H1 (cell line): ENCODE results near the gene TEX22. TPM values are rescaled to one million over a fixed set of nuclear protein-coding genes. Genes with fewer than 3 reads are reported as not detected.

Experiments used
- CTCF ChIA-PET: fragments of 300-600 bp; sonication (Branson Sonifier 250); formaldehyde crosslinking; loops from one replicate; lab custom pipeline; 2021; ENCODE audit not compliant: partially characterized antibody; lab: Charles Lee
- POLR2A ChIA-PET: fragments of 300-600 bp; sonication (Branson Sonifier 250); formaldehyde crosslinking; loops from one replicate; lab custom pipeline; 2021; ENCODE audit warnings: inconsistent platforms; ENCODE audit not compliant: partially characterized antibody; lab: Charles Lee
- DNase-seq, 2 experiments: peaks; one replicate each; pipeline versions ENCODE4 v3.0.0 to v3.0.0-alpha.2; 2010 to 2022; ENCODE audit warnings: low spot score in 2 of 2, low read depth in 1 of 2, mixed read lengths in 1 of 2
- FAIRE-seq: peaks from 2 replicates; lab custom pipeline; 2011; peaks lifted over from hg19 to GRCh38; lab: Jason Lieb, UNC
- H2AFZ ChIP-seq: 2 replicates; pipeline ENCODE4 v1.8.1; 2012; ENCODE audit warnings: low read length, inconsistent platforms
- H2AK5ac ChIP-seq: 2 replicates; pipeline ENCODE4 v1.6.1; 2013; ENCODE audit warnings: low read depth, low read length
- H2BK120ac ChIP-seq: replicated peaks from 2 replicates; pipeline ENCODE3; 2013; ENCODE audit warnings: low read depth, low read length, inconsistent platforms
- H2BK12ac ChIP-seq: 2 replicates; pipeline ENCODE4 v1.6.1; 2013; ENCODE audit warnings: low read depth, low read length
- H2BK15ac ChIP-seq: 2 replicates; pipeline ENCODE4 v1.6.1; 2013; ENCODE audit warnings: low read length
- H2BK20ac ChIP-seq: 2 replicates; pipeline ENCODE4 v1.6.1; 2013; ENCODE audit warnings: low read length
- H2BK5ac ChIP-seq: 2 replicates; pipeline ENCODE4 v1.6.1; 2013; ENCODE audit warnings: low read depth, low read length
- H3K14ac ChIP-seq: 2 replicates; pipeline ENCODE4 v1.6.1; 2013; ENCODE audit warnings: inconsistent platforms; ENCODE audit not compliant: insufficient read length
- H3K18ac ChIP-seq: 2 replicates; pipeline ENCODE4 v1.6.1; 2013; ENCODE audit warnings: low read length; ENCODE audit errors: extremely low read depth
- H3K23ac ChIP-seq: 2 replicates; pipeline ENCODE4 v1.6.1; 2013; ENCODE audit warnings: inconsistent platforms; ENCODE audit not compliant: insufficient read length
- H3K23me2 ChIP-seq: 2 replicates; pipeline ENCODE4 v1.6.1; 2013; ENCODE audit warnings: low read depth, low read length
- H3K27ac ChIP-seq: 2 replicates; pipeline ENCODE4 v1.6.1; 2011; ENCODE audit warnings: low read depth, low read length, inconsistent platforms
- H3K27me3 ChIP-seq, 4 experiments: replicated peaks in 1 of 4; 1 replicate in 1 of 4; 2 replicates in 3 of 4; pipeline versions ENCODE4 v1.6.1 to v1.8.1; 2011 to 2013; ENCODE audit warnings: low read length in 3 of 4, mild to moderate bottlenecking in 3 of 4, inconsistent platforms in 2 of 4, mixed read lengths in 2 of 4, moderate library complexity in 1 of 4; ENCODE audit not compliant: control insufficient read depth in 3 of 4, insufficient read depth in 3 of 4; ENCODE audit errors: extremely low read depth in 1 of 4
- H3K36me3 ChIP-seq, 4 experiments: 2 replicates each; pipeline versions ENCODE4 v1.6.1 to v1.8.1; 2011 to 2013; ENCODE audit warnings: mild to moderate bottlenecking in 4 of 4, low read length in 3 of 4, moderate library complexity in 2 of 4, control low read depth in 1 of 4, inconsistent platforms in 1 of 4; ENCODE audit not compliant: insufficient read depth in 4 of 4, control insufficient read depth in 2 of 4
- H3K4ac ChIP-seq: replicated peaks from 2 replicates; pipeline ENCODE3; 2013; ENCODE audit warnings: low read length, low read depth, mixed read lengths, inconsistent platforms; ENCODE audit not compliant: insufficient read length
- H3K4me1 ChIP-seq, 4 experiments: replicated peaks in 1 of 4; 1 replicate in 1 of 4; 2 replicates in 3 of 4; pipeline versions ENCODE4 v1.6.1 to v1.8.1; 2011 to 2013; ENCODE audit warnings: low read length in 3 of 4, inconsistent platforms in 2 of 4, mixed read lengths in 1 of 4; ENCODE audit not compliant: insufficient read depth in 4 of 4, control insufficient read depth in 3 of 4
- H3K4me2 ChIP-seq, 2 experiments: 2 replicates each; pipeline versions ENCODE4 v1.6.1 to v1.8.1; 2011 to 2013; ENCODE audit warnings: low read depth in 2 of 2, low read length in 2 of 2, control low read depth in 1 of 2, inconsistent platforms in 1 of 2, mild to moderate bottlenecking in 1 of 2; ENCODE audit not compliant: insufficient read depth in 1 of 2
- H3K4me3 ChIP-seq, 4 experiments: fragments of 200-600, 300-600 bp in 1 of 4; sonication (generic), shearing (Covaris generic), sonication (Bioruptor Twin) in 1 of 4; 2 replicates each; pipeline versions ENCODE4 v1.5.1 to v1.8.1; 2011 to 2016; ENCODE audit warnings: low read length in 4 of 4, low read depth in 3 of 4, control low read depth in 2 of 4, inconsistent platforms in 2 of 4, mild to moderate bottlenecking in 2 of 4, mixed read lengths in 1 of 4, moderate library complexity in 1 of 4; ENCODE audit not compliant: insufficient read depth in 2 of 4; ENCODE audit errors: extremely low read depth in 1 of 4
- H3K56ac ChIP-seq: replicated peaks from 2 replicates; pipeline ENCODE3; 2013; ENCODE audit warnings: low read depth, mild to moderate bottlenecking, mixed read lengths, low read length, inconsistent platforms; ENCODE audit not compliant: insufficient read length
- H3K79me1 ChIP-seq: 2 replicates; pipeline ENCODE4 v1.6.1; 2013; ENCODE audit warnings: low read depth, low read length, control low read depth
- H3K79me2 ChIP-seq, 2 experiments: 2 replicates each; pipeline versions ENCODE4 v1.6.1 to v1.8.1; 2012 to 2013; ENCODE audit warnings: low read length in 2 of 2, mild to moderate bottlenecking in 2 of 2, inconsistent platforms in 1 of 2; ENCODE audit not compliant: insufficient read depth in 2 of 2, control insufficient read depth in 1 of 2
- H3K9ac ChIP-seq, 4 experiments: replicated peaks in 1 of 4; 1 replicate in 1 of 4; 2 replicates in 3 of 4; pipeline versions ENCODE4 v1.6.1 to v1.8.1; 2011 to 2013; ENCODE audit warnings: low read depth in 3 of 4, low read length in 3 of 4, control low read depth in 2 of 4, mild to moderate bottlenecking in 2 of 4, moderate library complexity in 2 of 4, inconsistent platforms in 1 of 4; ENCODE audit errors: extremely low read depth in 1 of 4
- H3K9me3 ChIP-seq, 2 experiments: 2 replicates each; pipeline versions ENCODE4 v1.6.1 to v1.8.1; 2012 to 2013; ENCODE audit warnings: mild to moderate bottlenecking in 2 of 2, moderate library complexity in 2 of 2, control low read depth in 1 of 2, inconsistent platforms in 1 of 2, low read depth in 1 of 2, low read length in 1 of 2, mixed read lengths in 1 of 2; ENCODE audit not compliant: insufficient read depth in 2 of 2
- H4K20me1 ChIP-seq, 2 experiments: replicated peaks in 1 of 2; 2 replicates each; pipeline versions ENCODE3 to v1.8.1; 2011 to 2013; ENCODE audit warnings: inconsistent platforms in 2 of 2, low read length in 2 of 2, mild to moderate bottlenecking in 1 of 2; ENCODE audit not compliant: insufficient read depth in 2 of 2, control insufficient read depth in 1 of 2
- H4K5ac ChIP-seq: 2 replicates; pipeline ENCODE4 v1.6.1; 2013; ENCODE audit warnings: low read length, low read depth, mixed read lengths, inconsistent platforms; ENCODE audit not compliant: insufficient read length
- H4K8ac ChIP-seq: 2 replicates; pipeline ENCODE4 v1.8.0; 2013; ENCODE audit warnings: mild to moderate bottlenecking, moderate library complexity, low read length, inconsistent platforms; ENCODE audit not compliant: insufficient read depth; ENCODE audit errors: extremely low read depth
- H4K91ac ChIP-seq: replicated peaks from 2 replicates; pipeline ENCODE3; 2013; ENCODE audit warnings: low read length, mixed read lengths, inconsistent platforms; ENCODE audit not compliant: insufficient read length
- BRCA1 ChIP-seq: IDR thresholded peaks from 2 replicates; pipeline ENCODE4 v1.6.1; 2012; ENCODE audit warnings: low read depth, low read length, improper control_type of control experiment
- HDAC6 ChIP-seq: IDR thresholded peaks from one replicate; pipeline ENCODE4 v1.7.1; 2012; ENCODE audit warnings: low read depth, mild to moderate bottlenecking, inconsistent platforms, low read length, moderate library complexity
- JUN ChIP-seq: IDR thresholded peaks from 2 replicates; pipeline ENCODE4 v1.6.1; 2011; ENCODE audit warnings: low read depth, mild to moderate bottlenecking, improper control_type of control experiment, low read length
- KDM4A ChIP-seq: IDR thresholded peaks from one replicate; pipeline ENCODE4 v1.7.1; 2012; ENCODE audit warnings: low read depth, mild to moderate bottlenecking, moderate library complexity, low read length, inconsistent platforms; ENCODE audit not compliant: severe bottlenecking
- SIN3A ChIP-seq, 2 experiments: IDR thresholded peaks in 1 of 2; conservative IDR thresholded peaks in 1 of 2; 2 replicates each; pipeline ENCODE4 v1.6.1; 2011 to 2012; ENCODE audit warnings: low read length in 2 of 2, improper control_type of control experiment in 1 of 2, low read depth in 1 of 2, mild to moderate bottlenecking in 1 of 2
- TAF1 ChIP-seq: IDR thresholded peaks from 2 replicates; pipeline ENCODE4 v1.6.1; 2011; ENCODE audit warnings: mild to moderate bottlenecking, low read depth, low read length
- WGBS, 2 experiments: shearing (Covaris generic) in 1 of 2; methylation state at CpG; one replicate each; pipeline versions ENCODE4 v1.1.6 to v1.1.7; 2013 to 2015; ENCODE audit warnings: low lambda C conversion rate in 2 of 2, mixed read lengths in 2 of 2, inconsistent platforms in 1 of 2, low coverage in 1 of 2, missing lambda C conversion rate in 1 of 2; ENCODE audit not compliant: insufficient replicate concordance in 2 of 2, insufficient coverage in 1 of 2, insufficient read length in 1 of 2; ENCODE audit errors: extremely low coverage in 1 of 2, missing lambda C conversion rate in 1 of 2; 5-methylcytosine and 5-hydroxymethylcytosine counted together
- polyA plus RNA-seq, 7 experiments: library from polyadenylated mRNA; depleted of rRNA in 3 of 7; stranded (reverse) in 5 of 7; unstranded in 2 of 7; fragments of >200 nt in 5 of 7; fragments of 200-250 nt in 2 of 7; gene quantifications; 1 replicate in 5 of 7; 2 replicates in 1 of 7; 4 replicates in 1 of 7; pipeline versions ENCODE4 v1.2.1 to v1.2.3, GENCODE V29; 2011 to 2013; ENCODE audit warnings: missing spikeins in 2 of 7, mixed read lengths in 2 of 7
- total RNA-seq: library from RNA; stranded (reverse); fragmentation: NEBNext Ultra II Directional; extraction: Animal tissue kit (Norgen Biotek cat#: 25700); gene quantifications from 2 replicates; pipeline ENCODE4 v1.2.1, GENCODE V29; 2021
- TF ChIP-seq, protein P1 (sequence below): IDR thresholded peaks from 2 replicates; pipeline ENCODE4 v1.6.1; 2012; ENCODE audit warnings: low read length, inconsistent platforms
- TF ChIP-seq, protein P2 (sequence below): IDR thresholded peaks from 2 replicates; pipeline ENCODE4 v1.6.1; 2012; ENCODE audit warnings: inconsistent platforms

TEX22 gene
- total and polyA plus RNA-seq, 2 of the 8 experiments (the other 6 are each of a cell fraction or from before 2014, with no cell fraction given): 0.24 to 0.39 TPM

DNA sequence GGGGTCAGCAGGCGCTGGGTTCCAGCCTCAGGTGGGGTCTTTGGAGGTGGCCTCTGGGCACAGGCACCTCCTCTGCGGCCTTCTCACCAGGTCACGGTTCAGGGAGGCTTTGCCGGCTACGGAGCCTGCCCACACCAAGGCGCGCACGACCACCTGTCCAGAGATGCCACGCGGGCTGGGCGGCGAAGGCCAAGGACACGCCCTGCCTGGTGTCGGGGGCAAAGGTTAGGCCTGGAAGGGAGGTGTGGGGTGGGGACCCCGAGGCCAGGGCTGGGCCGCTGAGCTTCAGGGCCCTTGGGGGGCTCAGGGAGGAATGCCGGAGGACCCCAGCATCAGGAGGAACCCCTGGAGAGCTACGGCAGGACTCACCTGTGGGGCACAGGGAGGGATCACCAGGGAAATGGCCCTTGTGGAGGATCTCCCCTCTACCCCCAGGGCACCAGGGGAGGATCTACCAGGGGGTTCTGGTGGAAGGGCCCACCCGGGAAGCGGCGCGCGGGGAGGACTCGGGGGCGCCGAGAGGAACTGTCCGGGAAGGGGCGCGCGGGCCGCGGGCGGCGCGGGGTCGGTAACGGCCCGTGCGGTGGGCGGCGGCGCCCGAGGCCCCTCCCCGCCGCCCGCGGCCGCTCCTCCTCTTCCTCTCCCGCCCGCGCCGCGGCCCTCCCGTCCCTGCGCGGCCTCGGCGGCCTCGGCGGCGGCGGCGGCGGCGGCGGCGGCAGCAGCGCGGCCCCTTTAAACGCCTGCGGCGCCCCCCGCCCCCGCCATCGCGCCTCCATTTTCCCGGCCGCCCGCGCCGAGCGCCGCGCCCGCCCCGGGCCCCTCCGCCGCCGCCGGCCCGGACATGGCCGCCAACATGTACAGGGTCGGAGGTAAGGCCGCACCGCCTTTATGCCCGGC is 21.1 kb downstream of the TEX22 start, which contains the start of gene MTA1:
Gene MTA1 (plus strand): TSS at position 633 of the 897 bp plus-strand sequence. CDS start 209 bp downstream, at position 842.
- 43% methylated on average over 14 of the region's 96 CpGs; no CpG with 5 or more reads in 1 of the 2 experiments for WGBS, 2 experiments
- Histone ChIP-seq H4K20me1 (peaks cover 19 to 20% of the 10 kb centered on the region in 2 experiments), H3K14ac (no peak within 1 kb of the TSS), H3K4ac (peak within 1 kb of the TSS; percentile 97), H3K9me3 (no peaks in the 10 kb centered on the region), H3K4me1 (peaks cover 0 to 28% (median 23%) of the 10 kb centered on the region in 4 experiments; a peak in 5 of 7 replicates), H3K23ac (no peak within 1 kb of the TSS), H2BK120ac (no peak within 1 kb of the TSS), H3K9ac (peak within 1 kb of the TSS; percentile 67 to 79 (median 72)), H3K27me3 (peaks cover 0 to 4% (median 2%) of the 10 kb centered on the region in 4 experiments; a peak in 3 of 7 replicates), H3K18ac (peak within 1 kb of the TSS; percentile 68), H2BK5ac (peak within 1 kb of the TSS; percentile 60), H4K8ac (peak within 1 kb of the TSS; percentile 80), H2AFZ (peak within 1 kb of the TSS; percentile 3; the same call in 1 of the 2 replicates), H2BK12ac (peak within 1 kb of the TSS; percentile 39; the same call in 1 of the 2 replicates), H3K23me2 (peaks cover 10% of the 10 kb centered on the region), H3K4me2 (peak within 1 kb of the TSS; percentile 88), H3K4me3 (peak within 1 kb of the TSS; percentile 62 to 88 (median 78)), H4K5ac (peak within 1 kb of the TSS; percentile 68), H3K79me2 (peaks cover 19 to 48% of the 10 kb centered on the region in 2 experiments; a peak in 3 of 4 replicates), H2AK5ac (0 out of 2 replicates have a peak within 1 kb of the TSS, but pooled peaks have one; percentile 93), H3K36me3 (no peaks in the 10 kb centered on the region; a peak in 3 of 8 replicates), H2BK15ac (peak within 1 kb of the TSS; percentile 72; the same call in 1 of the 2 replicates), H3K27ac (peak within 1 kb of the TSS; percentile 77), H3K79me1 (peaks cover 21% of the 10 kb centered on the region), H4K91ac (peak within 1 kb of the TSS; percentile 84), H2BK20ac (no peak within 1 kb of the TSS), H3K56ac (peak within 1 kb of the TSS; percentile 87)
- FAIRE-seq: no peak
- no peak for DNase-seq
- CTCF ChIA-PET: interaction anchor here (1.0 to 1.8 kb wide), 3 partner anchors 16 to 64 kb away, joined by 4 to 5 read pairs (median 5); no protein-coding TSS in a partner anchor
- POLR2A ChIA-PET: interaction anchor here (1.2 to 2.5 kb wide), 2 partner anchors 8 to 14 kb away, joined by 3 to 14 read pairs; no protein-coding TSS in a partner anchor
- TF ChIP-seq, protein P1, sequence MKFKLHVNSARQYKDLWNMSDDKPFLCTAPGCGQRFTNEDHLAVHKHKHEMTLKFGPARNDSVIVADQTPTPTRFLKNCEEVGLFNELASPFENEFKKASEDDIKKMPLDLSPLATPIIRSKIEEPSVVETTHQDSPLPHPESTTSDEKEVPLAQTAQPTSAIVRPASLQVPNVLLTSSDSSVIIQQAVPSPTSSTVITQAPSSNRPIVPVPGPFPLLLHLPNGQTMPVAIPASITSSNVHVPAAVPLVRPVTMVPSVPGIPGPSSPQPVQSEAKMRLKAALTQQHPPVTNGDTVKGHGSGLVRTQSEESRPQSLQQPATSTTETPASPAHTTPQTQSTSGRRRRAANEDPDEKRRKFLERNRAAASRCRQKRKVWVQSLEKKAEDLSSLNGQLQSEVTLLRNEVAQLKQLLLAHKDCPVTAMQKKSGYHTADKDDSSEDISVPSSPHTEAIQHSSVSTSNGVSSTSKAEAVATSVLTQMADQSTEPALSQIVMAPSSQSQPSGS: no peak
- TF ChIP-seq BRCA1: no peak
- TF ChIP-seq JUN: no peak
- TF ChIP-seq, protein P2, sequence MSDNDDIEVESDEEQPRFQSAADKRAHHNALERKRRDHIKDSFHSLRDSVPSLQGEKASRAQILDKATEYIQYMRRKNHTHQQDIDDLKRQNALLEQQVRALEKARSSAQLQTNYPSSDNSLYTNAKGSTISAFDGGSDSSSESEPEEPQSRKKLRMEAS: peak; percentile 38; the same call in 1 of the 2 replicates
- TF ChIP-seq SIN3A (conservative IDR thresholded peaks at IDR 0.05 in 1 of 2, IDR thresholded peaks at IDR 0.05 in 1 of 2; ENCODE audit: low read depth in 1 of 2, low read length in 2 of 2): no peak
- TF ChIP-seq TAF1: peak; percentile 27; the same call in 1 of the 2 replicates
- TF ChIP-seq KDM4A: peak; percentile 86
- no peak for TF ChIP-seq HDAC6
